AG04449 (cell line): ENCODE data around the gene SYT8.

Experiments
- CTCF ChIA-PET: fragments of 350-600 bp; formaldehyde crosslinking; extraction: SDS; loops from one replicate; lab custom pipeline; 2021; ENCODE audit warnings: antibody characterized with exemption; lab: Yijun Ruan, JAX
- POLR2A ChIA-PET: fragments of 400-600, 350-600 bp; formaldehyde crosslinking; extraction: SDS; loops from one replicate; lab custom pipeline; 2020; ENCODE audit warnings: antibody characterized with exemption, inconsistent platforms; lab: Yijun Ruan, JAX
- DNase-seq: peaks from one replicate; pipeline ENCODE4 v3.0.0-alpha.2; 2010; ENCODE audit warnings: low read depth, low spot score
- H3K4me3 ChIP-seq: 2 replicates; pipeline ENCODE4 v1.5.1; 2011; ENCODE audit warnings: low read depth, mild to moderate bottlenecking, control low read depth, low read length
- TF ChIP-seq, protein P1 (sequence below): IDR thresholded peaks from one replicate; pipeline ENCODE4 v1.5.1; 2011; ENCODE audit warnings: mild to moderate bottlenecking, moderate library complexity, low read length, control low read depth, inconsistent platforms; ENCODE audit not compliant: insufficient read depth; ENCODE audit errors: missing control alignments

SYT8 gene

DNA sequence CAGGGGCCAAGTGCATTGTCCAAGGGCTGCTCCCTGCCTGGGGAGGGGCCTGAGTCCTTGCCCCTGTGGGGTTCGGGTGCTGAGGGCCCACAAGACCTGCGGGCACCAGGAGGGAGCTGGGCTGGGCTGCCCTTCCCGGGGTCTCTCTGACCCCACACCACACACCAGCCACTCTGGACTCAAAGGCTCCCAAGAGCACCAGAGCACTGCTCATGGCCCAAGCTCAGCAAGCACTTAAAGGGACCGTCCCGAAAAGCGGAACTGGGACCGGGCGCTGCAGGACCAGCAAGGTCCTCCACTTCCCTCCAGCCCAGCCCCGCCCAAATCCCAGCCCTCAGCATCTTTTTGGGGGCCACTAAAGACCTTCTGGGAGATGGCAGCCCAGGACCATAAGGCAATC, 23.4 kb downstream of the SYT8 start:
- TF ChIP-seq, protein P1, sequence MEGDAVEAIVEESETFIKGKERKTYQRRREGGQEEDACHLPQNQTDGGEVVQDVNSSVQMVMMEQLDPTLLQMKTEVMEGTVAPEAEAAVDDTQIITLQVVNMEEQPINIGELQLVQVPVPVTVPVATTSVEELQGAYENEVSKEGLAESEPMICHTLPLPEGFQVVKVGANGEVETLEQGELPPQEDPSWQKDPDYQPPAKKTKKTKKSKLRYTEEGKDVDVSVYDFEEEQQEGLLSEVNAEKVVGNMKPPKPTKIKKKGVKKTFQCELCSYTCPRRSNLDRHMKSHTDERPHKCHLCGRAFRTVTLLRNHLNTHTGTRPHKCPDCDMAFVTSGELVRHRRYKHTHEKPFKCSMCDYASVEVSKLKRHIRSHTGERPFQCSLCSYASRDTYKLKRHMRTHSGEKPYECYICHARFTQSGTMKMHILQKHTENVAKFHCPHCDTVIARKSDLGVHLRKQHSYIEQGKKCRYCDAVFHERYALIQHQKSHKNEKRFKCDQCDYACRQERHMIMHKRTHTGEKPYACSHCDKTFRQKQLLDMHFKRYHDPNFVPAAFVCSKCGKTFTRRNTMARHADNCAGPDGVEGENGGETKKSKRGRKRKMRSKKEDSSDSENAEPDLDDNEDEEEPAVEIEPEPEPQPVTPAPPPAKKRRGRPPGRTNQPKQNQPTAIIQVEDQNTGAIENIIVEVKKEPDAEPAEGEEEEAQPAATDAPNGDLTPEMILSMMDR, result no peak
- no peak for DNase-seq
- POLR2A ChIA-PET, result interaction anchor here (0.6 kb wide), 1 partner anchor 181 kb away, joined by 3 read pairs; no protein-coding TSS in a partner anchor
- H3K4me3 ChIP-seq, result no peak overlapping the region
- CTCF ChIA-PET, result interaction anchor here (0.8 to 5.5 kb wide), 6 partner anchors 17 to 167 kb away, joined by 3 to 24 read pairs (median 4); no protein-coding TSS in a partner anchor

DNA sequence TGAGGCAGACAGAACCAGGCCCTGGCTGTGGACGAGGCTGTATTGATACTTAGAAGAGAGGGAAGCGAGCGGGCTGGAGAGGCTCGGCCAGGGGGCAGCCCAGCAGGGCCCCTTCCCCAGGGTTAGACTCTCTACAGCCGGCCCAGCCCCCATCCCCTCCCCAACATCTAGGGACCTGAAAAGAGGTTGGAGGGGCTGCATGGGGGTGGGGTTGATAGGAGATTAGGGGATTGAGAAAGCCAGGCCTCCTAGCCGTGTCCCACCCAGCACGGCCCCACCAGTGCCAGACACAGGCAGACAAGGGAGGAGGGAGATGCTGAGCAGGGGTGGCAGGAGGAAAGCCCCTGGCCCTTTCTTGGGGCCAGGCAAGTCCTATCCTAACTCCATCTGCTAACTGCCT, 23.8 kb downstream of the SYT8 start:
- ChIA-PET POLR2A (no interaction called here), CTCF (interaction anchor here (0.7 to 5.5 kb wide), 6 partner anchors 10 to 167 kb away, joined by 3 to 24 read pairs (median 3); no protein-coding TSS in a partner anchor)
- no peak overlapping the region for H3K4me3 ChIP-seq
- DNase-seq, result no peak
- TF ChIP-seq, protein P1, result no peak

DNA sequence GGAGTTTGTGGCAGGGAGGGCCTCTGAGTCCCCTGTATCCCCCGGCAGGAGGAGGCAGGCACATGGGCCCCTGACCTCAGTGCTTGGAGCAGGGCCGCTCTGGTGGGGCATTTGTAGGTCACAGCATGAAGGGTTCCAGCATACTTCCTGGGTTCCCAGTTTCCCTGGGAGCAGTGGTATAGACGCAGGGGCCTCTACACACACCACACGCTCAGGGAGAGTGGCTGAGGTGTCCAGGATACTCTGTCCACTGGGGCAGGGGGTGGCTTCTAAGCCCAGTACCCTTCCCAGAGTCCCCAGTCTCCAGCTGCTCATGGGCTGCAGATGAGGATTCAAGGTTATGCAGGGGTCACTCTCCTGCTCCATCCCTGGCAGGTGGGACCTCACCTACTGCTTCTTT, 24.2 kb downstream of the SYT8 start:
- ChIA-PET CTCF (interaction anchor here (0.7 to 5.5 kb wide), 4 partner anchors 11 to 168 kb away, joined by 3 to 24 read pairs (median 3); no protein-coding TSS in a partner anchor), POLR2A (no interaction called here)
- TF ChIP-seq, protein P1, result no peak
- H3K4me3 ChIP-seq, result no peak overlapping the region
- DNase-seq, result no peak

DNA sequence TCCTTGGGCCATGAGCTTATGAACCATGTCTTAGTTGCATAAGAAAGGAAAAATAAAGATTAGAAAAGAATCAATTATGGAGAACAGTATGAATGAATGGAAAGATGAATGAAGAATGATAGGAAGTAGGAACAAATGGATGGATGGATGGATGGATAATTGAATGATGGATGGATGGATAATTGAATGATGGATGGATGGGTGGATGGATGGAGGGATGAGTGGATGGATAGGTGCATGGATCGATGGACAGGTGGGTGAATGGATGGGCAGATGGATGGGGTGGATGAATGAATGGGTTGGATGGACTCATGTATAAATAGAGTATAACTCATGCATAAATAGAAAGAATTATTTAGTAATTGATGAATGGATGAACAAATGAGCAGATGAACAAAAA, 25.3 kb downstream of the SYT8 start:
- CTCF ChIA-PET, result interaction anchor here (5.5 kb wide), 1 partner anchor 166 kb away, joined by 24 read pairs; no protein-coding TSS in a partner anchor

DNA sequence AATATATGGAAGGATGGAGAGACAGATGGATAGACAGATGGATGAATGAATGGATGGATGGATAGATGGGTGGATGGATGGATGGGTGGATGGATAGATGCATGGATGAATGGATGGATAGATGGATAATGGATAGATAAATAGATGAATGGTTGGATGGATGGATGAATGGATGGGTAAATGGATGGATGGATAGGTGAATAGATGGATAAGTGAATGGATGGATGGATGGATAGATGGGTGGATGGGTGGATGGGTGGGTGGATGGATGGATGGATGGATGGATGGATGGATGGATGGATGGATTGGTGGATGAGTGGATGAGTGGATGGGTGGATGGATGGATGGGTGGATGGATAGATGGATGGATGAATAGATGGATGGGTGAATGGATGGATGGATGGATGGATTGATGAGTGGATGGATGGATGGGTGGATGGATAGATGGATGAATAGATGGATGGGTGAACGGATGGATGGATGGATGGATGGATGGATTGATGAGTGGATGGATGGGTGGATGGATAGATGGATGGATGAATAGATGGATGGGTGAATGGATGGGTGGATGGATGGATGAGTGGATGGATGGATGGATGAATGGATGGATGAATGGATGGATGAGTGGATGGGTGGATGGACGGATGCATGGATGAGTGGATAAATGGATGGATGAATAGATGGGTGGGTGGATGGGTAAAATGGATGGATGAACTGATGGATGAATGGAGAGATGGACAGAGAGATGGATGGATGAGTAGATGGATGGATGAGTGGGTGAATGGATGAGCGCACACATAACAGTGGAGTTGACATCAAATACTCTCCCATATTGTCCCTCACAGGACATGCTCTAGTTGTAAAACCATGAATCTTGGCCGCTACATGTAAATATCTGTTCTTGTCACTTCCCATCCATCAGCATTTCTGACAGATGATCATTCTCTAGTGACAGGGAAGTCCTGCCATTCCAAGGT, 26.9 kb downstream of the SYT8 start:
- POLR2A ChIA-PET, result no interaction called here
- no peak for DNase-seq
- TF ChIP-seq, protein P1, result no peak
- H3K4me3 ChIP-seq, result no peak overlapping the region
- CTCF ChIA-PET, result interaction anchor here (1.0 to 2.2 kb wide), 6 partner anchors 11 to 294 kb away, joined by 3 to 13 read pairs (median 6); no protein-coding TSS in a partner anchor

More for the DNA sequence above, 25.3 kb downstream of the SYT8 start:
- POLR2A ChIA-PET, result no interaction called here
- no peak for DNase-seq
- no peak overlapping the region for H3K4me3 ChIP-seq
- TF ChIP-seq, protein P1, result no peak
